HEK293T (cell line): ENCODE results near the gene LHX6.

Experiments
- CTCF ChIA-PET: fragments of 350-600 bp; formaldehyde crosslinking; extraction: SDS; loops from one replicate; lab custom pipeline; 2021; ENCODE audit warnings: antibody characterized with exemption, inconsistent platforms; lab: Yijun Ruan, JAX
- POLR2A ChIA-PET: fragments of 350-600 bp; formaldehyde crosslinking; extraction: SDS; loops from one replicate; lab custom pipeline; 2020; ENCODE audit warnings: antibody characterized with exemption, inconsistent platforms; lab: Yijun Ruan, JAX
- DNase-seq: peaks from one replicate; pipeline ENCODE4 v3.0.0; 2012; ENCODE audit warnings: mixed read lengths; ENCODE audit errors: extremely low spot score
- ARNT ChIP-seq: fragments of 450-650 bp; IDR thresholded peaks from 2 replicates; pipeline ENCODE4 v1.6.1; 2017; ENCODE audit warnings: mild to moderate bottlenecking
- BHLHE40 ChIP-seq: fragments of 450-650 bp; IDR thresholded peaks from 2 replicates; pipeline ENCODE4 v1.6.1; 2016; ENCODE audit warnings: mild to moderate bottlenecking, moderate library complexity, borderline replicate concordance
- CTBP1 ChIP-seq: fragments of 450-650 bp; IDR thresholded peaks from 2 replicates; pipeline ENCODE4 v1.6.1; 2016; ENCODE audit warnings: borderline replicate concordance
- ELF4 ChIP-seq: fragments of 450-650 bp; IDR thresholded peaks from 2 replicates; pipeline ENCODE4 v1.6.1; 2017; ENCODE audit warnings: antibody characterized with exemption
- FOXA1 ChIP-seq: fragments of 450-650 bp; IDR thresholded peaks from 2 replicates; pipeline ENCODE4 v1.6.1; 2016; ENCODE audit warnings: mild to moderate bottlenecking
- FOXK2 ChIP-seq: fragments of 450-650 bp; IDR thresholded peaks from 2 replicates; pipeline ENCODE4 v1.6.1; 2016; ENCODE audit warnings: mild to moderate bottlenecking
- FOXM1 ChIP-seq: fragments of 450-650 bp; IDR thresholded peaks from 2 replicates; pipeline ENCODE4 v1.6.1; 2017; ENCODE audit warnings: mild to moderate bottlenecking, borderline replicate concordance
- HDGF ChIP-seq: fragments of 450-650 bp; IDR thresholded peaks from 2 replicates; pipeline ENCODE4 v1.6.1; 2017; ENCODE audit warnings: antibody characterized with exemption, borderline replicate concordance
- L3MBTL2 ChIP-seq: fragments of 450-650 bp; conservative IDR thresholded peaks from 2 replicates; pipeline ENCODE4 v1.6.1; 2016; ENCODE audit warnings: mild to moderate bottlenecking
- LEF1 ChIP-seq: fragments of 450-650 bp; IDR thresholded peaks from 2 replicates; pipeline ENCODE4 v1.6.1; 2017; ENCODE audit warnings: mild to moderate bottlenecking, borderline replicate concordance
- NFRKB ChIP-seq: fragments of 450-650 bp; IDR thresholded peaks from 2 replicates; pipeline ENCODE4 v1.6.1; 2016; ENCODE audit warnings: mild to moderate bottlenecking, moderate library complexity
- PKNOX1 ChIP-seq: fragments of 450-650 bp; IDR thresholded peaks from 2 replicates; pipeline ENCODE4 v1.6.1; 2016
- SP1 ChIP-seq: fragments of 450-650 bp; IDR thresholded peaks from 2 replicates; pipeline ENCODE4 v1.6.1; 2017
- SUZ12 ChIP-seq: fragments of 450-650 bp; IDR thresholded peaks from 2 replicates; pipeline ENCODE4 v1.6.1; 2016; ENCODE audit warnings: mild to moderate bottlenecking
- TARDBP ChIP-seq: fragments of 450-650 bp; IDR thresholded peaks from 2 replicates; pipeline ENCODE4 v1.6.1; 2016
- ZNF384 ChIP-seq: fragments of 450-650 bp; IDR thresholded peaks from 2 replicates; pipeline ENCODE4 v1.6.1; 2016

Gene LHX6

GRCh38 chr9:122190597-122191381 lies 38.0 kb downstream of the LHX6 start:
- no peak for DNase-seq
- ChIA-PET POLR2A (no interaction called here), CTCF (no interaction called here)
- TF ChIP-seq SP1 = no peak
- TF ChIP-seq FOXM1 = no peak
- TF ChIP-seq NFRKB = no peak
- no peak for TF ChIP-seq FOXA1
- no peak for TF ChIP-seq SUZ12
- TF ChIP-seq CTBP1 = no peak
- no peak for TF ChIP-seq FOXK2
- TF ChIP-seq ELF4 = no peak
- TF ChIP-seq LEF1 = no peak
- TF ChIP-seq PKNOX1 = no peak
- no peak for TF ChIP-seq BHLHE40
- no peak for TF ChIP-seq HDGF
- no peak for TF ChIP-seq ZNF384
- no peak for TF ChIP-seq ARNT
- no peak for TF ChIP-seq TARDBP
- no peak for TF ChIP-seq L3MBTL2

- TF ChIP-seq ARNT (no peak), HDGF (no peak), FOXM1 (no peak), TARDBP (no peak), FOXA1 (no peak), PKNOX1 (no peak), ELF4 (no peak), LEF1 (no peak), CTBP1 (no peak), NFRKB (no peak), FOXK2 (no peak), ZNF384 (no peak), BHLHE40 (no peak), SP1 (no peak)
- no peak for DNase-seq
- ChIA-PET CTCF (no interaction called here), POLR2A (no interaction called here)
Measured at GRCh38 chr9:122188369-122188768, 40.4 kb downstream of the LHX6 start.

GRCh38 chr9:122186777-122187470 lies 41.8 kb downstream of the LHX6 start:
- CTCF ChIA-PET = no interaction called here
- no peak for DNase-seq
- TF ChIP-seq L3MBTL2 = no peak
- TF ChIP-seq LEF1 = no peak
- TF ChIP-seq ZNF384 = no peak
- no peak for TF ChIP-seq CTBP1
- TF ChIP-seq HDGF = no peak
- no peak for TF ChIP-seq ELF4
- TF ChIP-seq SP1 = no peak
- TF ChIP-seq SUZ12 = no peak
- no peak for TF ChIP-seq NFRKB
- TF ChIP-seq PKNOX1 = no peak
- TF ChIP-seq FOXK2 = no peak
- no peak for TF ChIP-seq ARNT
- POLR2A ChIA-PET = no interaction called here

- CTCF ChIA-PET = interaction anchor here (0.8 kb wide), 1 partner anchor 13 kb away, joined by 3 read pairs; no protein-coding TSS in a partner anchor
- POLR2A ChIA-PET = no interaction called here
- no peak for TF ChIP-seq L3MBTL2
- no peak for TF ChIP-seq HDGF
- no peak for DNase-seq
Measured at GRCh38 chr9:122186301-122186700, 42.5 kb downstream of the LHX6 start.

GRCh38 chr9:122184551-122184950 lies 44.2 kb downstream of the LHX6 start:
- no peak for DNase-seq
- POLR2A ChIA-PET = no interaction called here
- CTCF ChIA-PET = no interaction called here
- no peak for TF ChIP-seq ELF4
- TF ChIP-seq ARNT = no peak
- TF ChIP-seq L3MBTL2 = no peak
- TF ChIP-seq BHLHE40 = no peak
- TF ChIP-seq NFRKB = no peak
- no peak for TF ChIP-seq FOXA1
- TF ChIP-seq LEF1 = no peak
- TF ChIP-seq FOXK2 = no peak
- TF ChIP-seq SUZ12 = no peak
- TF ChIP-seq HDGF = no peak
- TF ChIP-seq CTBP1 = no peak
- no peak for TF ChIP-seq PKNOX1
- no peak for TF ChIP-seq ZNF384
- no peak for TF ChIP-seq SP1
- TF ChIP-seq TARDBP = no peak
- no peak for TF ChIP-seq FOXM1
